Measurements from ENCODE around the gene TEN1. TPM values are rescaled to one million over a fixed set of nuclear protein-coding genes. Genes with fewer than 3 reads are reported as not detected.

Gene TEN1
- total and polyA plus RNA-seq, 2 of the 13 experiments (the other 11 are each of a cell fraction or from before 2014, with no cell fraction given), result 18.0 to 21.3 TPM

GRCh38 chr17:75940727-75941441 is 38.2 kb upstream of the TEN1 start, which contains the start of gene FBF1 (continued):
- peak; percentile 65 for TF ChIP-seq ZHX2 (IDR thresholded peaks at IDR 0.05; ENCODE audit: low read depth)
- TF ChIP-seq ZHX2 (CRISPR knock-in tag; IDR thresholded peaks at IDR 0.05; ENCODE audit: borderline replicate concordance), result 0 out of 2 replicates have a peak, but pooled peaks have one; percentile 78
- no peak for TF ChIP-seq SMC3 (IDR thresholded peaks at IDR 0.05; ENCODE audit: low read length)
- no peak for TF ChIP-seq FOXK2 (IDR thresholded peaks at IDR 0.05)
- TF ChIP-seq NFKB2 (CRISPR knock-in tag; IDR thresholded peaks at IDR 0.05; ENCODE audit: borderline replicate concordance), result peak; percentile 91
- peak; percentile 76; the same call in 1 of the 2 replicates for TF ChIP-seq ZFP1 (CRISPR knock-in tag; IDR thresholded peaks at IDR 0.05)
- TF ChIP-seq PHB2 (IDR thresholded peaks at IDR 0.05; ENCODE audit: partially characterized antibody), result no peak
- TF ChIP-seq MED1 (CRISPR knock-in tag; IDR thresholded peaks at IDR 0.05), result peak; percentile 83; the same call in 1 of the 2 replicates
- 0 out of 2 replicates have a peak, but pooled peaks have one; percentile 77 for TF ChIP-seq LBX2 (CRISPR knock-in tag; IDR thresholded peaks at IDR 0.05; ENCODE audit: borderline replicate concordance)
- TF ChIP-seq ZNF589 (CRISPR knock-in tag; conservative IDR thresholded peaks at IDR 0.05), result peak; percentile 64; the same call in 1 of the 2 replicates
- TF ChIP-seq ZNF674 (CRISPR knock-in tag; IDR thresholded peaks at IDR 0.05; ENCODE audit: low read depth), result no peak
- TF ChIP-seq SATB2 (CRISPR knock-in tag; IDR thresholded peaks at IDR 0.05), result no peak
- TF ChIP-seq ZNF547 (CRISPR knock-in tag; IDR thresholded peaks at IDR 0.05), result peak; percentile 92
- 0 out of 2 replicates have a peak, but pooled peaks have one; percentile 28 for TF ChIP-seq SIX1 (CRISPR knock-in tag; IDR thresholded peaks at IDR 0.05; ENCODE audit: borderline replicate concordance)
- peak; percentile 92; the same call in 1 of the 2 replicates for TF ChIP-seq ZNF598 (CRISPR knock-in tag; IDR thresholded peaks at IDR 0.05; ENCODE audit: borderline replicate concordance)
- TF ChIP-seq NFATC3 (CRISPR knock-in tag; IDR thresholded peaks at IDR 0.05), result 0 out of 2 replicates have a peak, but pooled peaks have one; percentile 72
- peak; percentile 83 for TF ChIP-seq HOXA5 (CRISPR knock-in tag; IDR thresholded peaks at IDR 0.05)
- peak; percentile 91 for TF ChIP-seq PRMT3 (CRISPR knock-in tag; IDR thresholded peaks at IDR 0.05; ENCODE audit: borderline replicate concordance, low read depth)
- TF ChIP-seq ZSCAN31 (CRISPR knock-in tag; IDR thresholded peaks at IDR 0.05; ENCODE audit: low read depth), result peak; percentile 86
- no peak for TF ChIP-seq NFE2L2 (IDR thresholded peaks at IDR 0.05; ENCODE audit: low read length)
- no peak for TF ChIP-seq PCBP2 (optimal IDR thresholded peaks at IDR 0.05; ENCODE audit: low read depth, low read length, poor library complexity, severe bottlenecking)
- TF ChIP-seq ZNF776 (CRISPR knock-in tag; IDR thresholded peaks at IDR 0.05), result peak; percentile 96
- TF ChIP-seq HMGXB4 (CRISPR knock-in tag; IDR thresholded peaks at IDR 0.05; ENCODE audit: borderline replicate concordance in 1 of 2, low read depth in 1 of 2), result peak; percentile 79 to 88; a peak in 3 of 4 replicates

All from HepG2 (cell line).